AG10803 (cell line): ENCODE measurements around the gene FBP1.
"Not testable (repeated sequence)": the region's sequence is repeated elsewhere in the genome, so short reads cannot be mapped to it uniquely, and the experiment has no call there.

ENCODE experiments used
- DNase-seq: peaks from one replicate; pipeline ENCODE4 v3.0.0; 2010; ENCODE audit warnings: low read depth
- H3K4me3 ChIP-seq: 2 replicates; pipeline ENCODE4 v1.5.1; 2011; ENCODE audit warnings: mild to moderate bottlenecking, low read length, control low read depth
- CTCF ChIP-seq: conservative IDR thresholded peaks from 2 replicates; pipeline ENCODE4 v1.5.1; 2011; ENCODE audit warnings: mild to moderate bottlenecking, low read length, control low read depth, inconsistent platforms

The FBP1 gene

GRCh38 chr9:94603259-94604160, 35.8 kb downstream of the FBP1 start:
- TF ChIP-seq CTCF, result peak; percentile 51
- peak; percentile 43 for DNase-seq
- no peak overlapping the region for H3K4me3 ChIP-seq

- DNase-seq, result no peak
- no peak for TF ChIP-seq CTCF
- no peak overlapping the region for H3K4me3 ChIP-seq
These were observed 36.7 kb downstream of the FBP1 start for GRCh38 chr9:94602666-94603065.

GRCh38 chr9:94600715-94601114, 38.6 kb downstream of the FBP1 start:
- no peak for TF ChIP-seq CTCF
- no peak for DNase-seq
- no peak overlapping the region for H3K4me3 ChIP-seq

GRCh38 chr9:94600258-94600657, 39.1 kb downstream of the FBP1 start:
- TF ChIP-seq CTCF, result no peak
- H3K4me3 ChIP-seq, result no peak overlapping the region
- DNase-seq, result no peak

GRCh38 chr9:94599102-94599501, 40.2 kb downstream of the FBP1 start:
- DNase-seq, result no peak
- TF ChIP-seq CTCF, result no peak
- H3K4me3 ChIP-seq, result no peak overlapping the region

- no peak for TF ChIP-seq CTCF
- no peak within 1 kb of the TSS for H3K4me3 ChIP-seq
- DNase-seq, result no peak
These were observed 45.6 kb downstream of the FBP1 start, which contains the start of gene FBP2 for GRCh38 chr9:94593459-94594345. Gene FBP2 (minus strand): TSS chr9:94593824. CDS start chr9:94593726, 98 bp downstream.

- not testable (repeated sequence) for H3K4me3 ChIP-seq, DNase-seq
These were observed 46.6 kb downstream of the FBP1 start for GRCh38 chr9:94592683-94593082.
